ENCODE results near the gene LRRC38.

- no peak for TF ChIP-seq CTCF (IDR thresholded peaks at IDR 0.05)
- TF ChIP-seq POLR2A (IDR thresholded peaks at IDR 0.05): no peak
Observed at GRCh38 chr1:13483946-13484345, 29.9 kb downstream of the LRRC38 start.
